GM12865 (cell line): ENCODE results near the gene EPHA1.

ENCODE experiments used
- DNase-seq: peaks from one replicate; pipeline ENCODE4 v3.0.0; 2010; ENCODE audit warnings: low read depth
- H3K4me3 ChIP-seq: 2 replicates; pipeline ENCODE4 v1.5.1; 2011; ENCODE audit warnings: mild to moderate bottlenecking, low read depth, low read length, control low read depth
- TF ChIP-seq, protein P1 (sequence below): IDR thresholded peaks from 2 replicates; pipeline ENCODE4 v1.5.1; 2011; ENCODE audit warnings: low read length, control low read depth, low read depth, inconsistent platforms; ENCODE audit not compliant: insufficient read depth; ENCODE audit errors: missing control alignments

EPHA1 gene

DNA sequence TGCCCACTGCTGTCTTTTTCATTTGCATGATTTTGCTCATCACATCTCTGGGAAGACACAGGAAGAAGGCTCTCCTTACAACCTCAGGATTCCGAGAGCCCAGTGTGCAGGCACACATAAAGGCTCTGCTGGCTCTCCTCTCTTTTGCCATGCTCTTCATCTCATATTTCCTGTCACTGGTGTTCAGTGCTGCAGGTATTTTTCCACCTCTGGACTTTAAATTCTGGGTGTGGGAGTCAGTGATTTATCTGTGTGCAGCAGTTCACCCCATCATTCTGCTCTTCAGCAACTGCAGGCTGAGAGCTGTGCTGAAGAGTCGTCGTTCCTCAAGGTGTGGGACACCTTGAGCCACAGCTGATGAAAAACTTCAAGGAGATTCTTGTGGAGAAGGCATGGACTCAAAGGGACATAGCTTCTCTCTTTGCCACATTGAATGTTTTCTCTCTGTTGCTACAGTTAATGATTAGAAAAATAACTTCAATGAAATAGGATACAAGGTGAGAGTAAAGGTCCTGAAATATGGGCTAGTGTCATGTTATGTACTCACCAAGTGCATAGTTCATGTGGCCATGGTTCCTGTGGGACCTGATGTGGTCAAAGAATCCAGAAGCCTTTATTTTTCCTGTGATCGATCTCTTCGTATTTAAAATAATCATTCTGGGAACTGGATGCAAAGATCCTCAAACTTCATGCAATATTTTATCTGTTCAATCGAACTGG, 35.6 kb upstream of the EPHA1 start:
- no peak overlapping the region for H3K4me3 ChIP-seq
- TF ChIP-seq, protein P1, sequence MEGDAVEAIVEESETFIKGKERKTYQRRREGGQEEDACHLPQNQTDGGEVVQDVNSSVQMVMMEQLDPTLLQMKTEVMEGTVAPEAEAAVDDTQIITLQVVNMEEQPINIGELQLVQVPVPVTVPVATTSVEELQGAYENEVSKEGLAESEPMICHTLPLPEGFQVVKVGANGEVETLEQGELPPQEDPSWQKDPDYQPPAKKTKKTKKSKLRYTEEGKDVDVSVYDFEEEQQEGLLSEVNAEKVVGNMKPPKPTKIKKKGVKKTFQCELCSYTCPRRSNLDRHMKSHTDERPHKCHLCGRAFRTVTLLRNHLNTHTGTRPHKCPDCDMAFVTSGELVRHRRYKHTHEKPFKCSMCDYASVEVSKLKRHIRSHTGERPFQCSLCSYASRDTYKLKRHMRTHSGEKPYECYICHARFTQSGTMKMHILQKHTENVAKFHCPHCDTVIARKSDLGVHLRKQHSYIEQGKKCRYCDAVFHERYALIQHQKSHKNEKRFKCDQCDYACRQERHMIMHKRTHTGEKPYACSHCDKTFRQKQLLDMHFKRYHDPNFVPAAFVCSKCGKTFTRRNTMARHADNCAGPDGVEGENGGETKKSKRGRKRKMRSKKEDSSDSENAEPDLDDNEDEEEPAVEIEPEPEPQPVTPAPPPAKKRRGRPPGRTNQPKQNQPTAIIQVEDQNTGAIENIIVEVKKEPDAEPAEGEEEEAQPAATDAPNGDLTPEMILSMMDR, result no peak
- no peak for DNase-seq

DNA sequence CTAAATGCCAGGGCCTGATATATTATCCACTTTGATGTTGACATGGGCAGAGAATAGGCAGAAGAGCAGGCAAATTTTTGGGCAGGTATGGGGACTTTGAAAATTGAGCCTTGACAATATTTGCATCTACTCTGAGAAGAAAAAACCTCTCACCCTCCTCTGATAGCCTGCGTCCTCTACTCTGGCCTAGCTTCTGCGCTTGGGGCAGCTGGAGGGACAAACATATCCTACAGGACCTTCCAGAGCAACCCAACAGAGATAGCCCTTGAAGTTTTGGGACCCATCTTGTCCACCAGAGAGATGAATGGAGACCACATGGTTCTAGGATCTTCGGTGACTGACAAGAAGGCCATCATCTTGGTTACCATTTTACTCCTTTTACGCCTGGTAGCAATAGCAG, 34.5 kb upstream of the EPHA1 start, which contains the start of gene TAS2R60:
Gene TAS2R60, plus strand, starts transcription at position 301 of the 400 bp plus-strand sequence. Its CDS starts 0 bp downstream, at position 301.
- TF ChIP-seq, protein P1, result no peak
- no peak for DNase-seq
- no peak within 1 kb of the TSS for H3K4me3 ChIP-seq

DNA sequence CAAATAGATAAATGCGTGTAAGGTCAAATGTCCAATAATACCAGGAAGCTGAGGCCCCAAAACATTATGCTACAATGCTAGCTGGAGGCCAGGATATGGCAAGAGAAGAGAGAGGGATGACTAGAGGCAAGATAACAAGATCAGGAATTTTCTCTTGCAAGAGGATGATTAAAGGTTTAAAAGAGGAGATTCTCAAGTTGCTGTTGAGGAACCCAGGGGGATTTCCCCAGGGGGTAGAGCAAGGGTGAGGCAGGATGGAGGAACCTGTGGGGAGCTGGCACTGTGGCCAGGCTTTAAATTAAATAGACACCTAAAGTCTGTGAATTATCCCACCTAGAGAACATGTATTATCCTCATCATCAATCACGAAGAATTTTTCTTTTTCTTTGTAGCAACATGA, 31.2 kb upstream of the EPHA1 start:
- TF ChIP-seq, protein P1, result no peak
- no peak overlapping the region for H3K4me3 ChIP-seq
- no peak for DNase-seq

DNA sequence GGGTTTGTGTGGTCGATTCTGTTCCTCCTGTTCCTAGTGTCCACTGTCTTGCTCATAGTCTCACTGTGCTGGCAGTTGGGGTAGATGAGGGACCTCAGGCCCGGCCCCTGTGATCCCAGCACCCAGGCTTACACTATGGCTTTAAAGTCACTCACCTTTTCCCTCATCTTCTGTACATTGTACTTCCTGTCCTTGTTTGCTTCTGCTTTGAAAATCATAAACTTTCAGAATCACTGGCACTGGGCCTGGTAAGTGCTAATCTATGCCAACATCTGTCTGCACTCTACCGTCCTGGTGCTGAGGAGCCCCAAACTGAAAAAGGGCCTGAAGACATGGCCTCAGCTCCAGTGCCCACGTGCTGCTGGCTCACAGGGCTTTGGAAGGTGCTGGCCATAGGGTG, 28.9 kb upstream of the EPHA1 start:
- H3K4me3 ChIP-seq, result no peak overlapping the region
- no peak for DNase-seq
- TF ChIP-seq, protein P1, result no peak

DNA sequence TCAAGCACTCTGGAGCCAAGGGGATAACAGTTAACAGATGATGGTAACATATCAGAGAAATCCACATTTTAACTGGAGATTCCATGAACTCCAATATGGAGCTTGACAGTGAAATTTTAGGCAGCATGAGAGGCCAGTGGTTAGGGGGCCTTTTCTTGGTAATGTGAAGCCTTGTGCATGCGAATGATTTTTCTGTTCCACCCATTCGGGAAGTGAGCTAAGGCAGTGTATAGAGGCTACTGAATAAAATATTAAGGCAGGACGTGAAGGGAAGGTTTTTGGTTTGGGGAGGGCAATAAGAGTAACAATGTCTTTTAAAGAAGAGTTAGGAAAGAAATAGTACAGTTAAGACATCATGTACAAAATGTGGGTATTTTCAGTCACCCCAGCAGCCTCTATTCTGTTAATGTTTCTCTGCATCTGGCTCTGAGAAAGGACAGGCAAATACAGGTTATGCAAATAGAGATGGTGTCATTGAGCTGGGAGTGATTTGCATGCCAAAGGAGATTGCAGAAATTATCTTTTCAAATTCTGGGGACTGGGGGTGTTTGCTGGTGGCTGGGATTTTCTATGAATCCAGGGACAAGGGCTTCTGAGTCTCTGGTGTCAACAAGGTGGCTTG, 27.8 kb upstream of the EPHA1 start:
- DNase-seq, result no peak

DNA sequence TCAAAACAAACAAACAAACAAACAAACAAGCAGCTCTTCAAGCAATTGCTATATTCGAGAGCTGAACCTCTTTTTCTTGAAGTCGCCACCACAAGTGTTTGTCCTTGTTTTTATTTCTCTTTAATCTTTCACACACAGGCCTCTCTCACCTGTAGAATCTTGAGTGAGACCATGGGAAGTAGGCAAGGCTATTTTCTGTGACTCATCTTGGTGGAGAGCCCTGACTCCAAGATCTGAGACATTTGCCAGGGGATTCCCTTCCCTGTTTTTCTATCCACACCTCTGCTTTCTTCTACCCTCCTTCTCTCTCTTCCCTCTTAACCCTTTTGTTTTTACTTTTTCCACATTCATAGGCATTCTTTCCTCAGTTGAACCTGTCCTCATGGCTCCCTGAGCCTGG, 26.6 kb upstream of the EPHA1 start:
- TF ChIP-seq, protein P1, result no peak
- H3K4me3 ChIP-seq, result no peak overlapping the region
- no peak for DNase-seq

More for the DNA sequence above, 27.8 kb upstream of the EPHA1 start:
- no peak overlapping the region for H3K4me3 ChIP-seq
- TF ChIP-seq, protein P1, result no peak
